HTERT RPE-1 (cell line): ENCODE results near the gene SSNA1.

ENCODE experiments used
- in situ Hi-C: fragments of 300-500 bp; cut with MboI; formaldehyde crosslinking; loops from 4 replicates; pipeline ENCODE4 v1.14.3; 2020; ENCODE audit warnings: low sequenced_read_pairs

SSNA1 gene, protein sequence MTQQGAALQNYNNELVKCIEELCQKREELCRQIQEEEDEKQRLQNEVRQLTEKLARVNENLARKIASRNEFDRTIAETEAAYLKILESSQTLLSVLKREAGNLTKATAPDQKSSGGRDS

DNA sequence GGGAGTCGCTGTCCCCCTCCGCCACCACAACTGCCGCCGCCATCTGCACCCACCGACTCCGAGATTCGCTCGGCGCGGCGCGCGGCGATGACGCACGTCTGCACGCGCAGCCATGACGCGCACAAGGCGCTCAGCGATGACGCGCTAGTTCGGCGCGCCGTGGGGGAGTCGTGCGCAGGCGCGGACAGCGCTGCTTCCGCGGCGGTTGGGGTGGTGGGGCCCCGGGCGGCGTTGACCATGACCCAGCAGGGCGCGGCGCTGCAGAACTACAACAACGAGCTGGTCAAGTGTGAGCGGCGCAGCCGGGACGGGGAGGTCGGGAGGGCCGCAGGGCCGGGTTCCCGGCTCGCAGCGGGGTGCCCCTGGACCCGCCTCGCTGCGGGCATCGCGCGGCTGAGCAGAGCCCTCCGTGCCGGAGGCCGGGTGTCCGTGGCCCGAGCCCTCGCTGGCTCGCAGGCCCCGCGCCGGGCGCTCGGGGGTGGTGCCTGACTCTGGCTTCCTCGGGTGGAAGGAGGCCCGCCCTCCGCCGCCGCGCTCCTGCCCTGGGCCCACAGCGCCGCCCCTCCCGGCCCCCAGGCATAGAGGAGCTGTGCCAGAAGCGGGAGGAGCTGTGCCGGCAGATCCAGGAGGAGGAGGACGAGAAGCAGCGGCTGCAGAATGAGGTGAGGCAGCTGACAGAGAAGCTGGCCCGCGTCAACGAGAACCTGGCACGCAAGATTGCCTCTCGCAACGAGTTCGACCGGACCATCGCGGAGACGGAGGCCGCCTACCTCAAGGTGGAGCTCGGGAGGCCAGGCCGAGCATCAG is at the start of gene SSNA1, which contains the start of gene ANAPC2:
SSNA1 (plus strand) TSS at position 187 of the 807 bp plus-strand sequence; CDS start at position 238, 51 bp downstream.
ANAPC2 (minus strand) TSS at position 71 of the 807 bp plus-strand sequence; CDS start at position 43, 28 bp downstream.
- in situ Hi-C loops = no loop called here

DNA sequence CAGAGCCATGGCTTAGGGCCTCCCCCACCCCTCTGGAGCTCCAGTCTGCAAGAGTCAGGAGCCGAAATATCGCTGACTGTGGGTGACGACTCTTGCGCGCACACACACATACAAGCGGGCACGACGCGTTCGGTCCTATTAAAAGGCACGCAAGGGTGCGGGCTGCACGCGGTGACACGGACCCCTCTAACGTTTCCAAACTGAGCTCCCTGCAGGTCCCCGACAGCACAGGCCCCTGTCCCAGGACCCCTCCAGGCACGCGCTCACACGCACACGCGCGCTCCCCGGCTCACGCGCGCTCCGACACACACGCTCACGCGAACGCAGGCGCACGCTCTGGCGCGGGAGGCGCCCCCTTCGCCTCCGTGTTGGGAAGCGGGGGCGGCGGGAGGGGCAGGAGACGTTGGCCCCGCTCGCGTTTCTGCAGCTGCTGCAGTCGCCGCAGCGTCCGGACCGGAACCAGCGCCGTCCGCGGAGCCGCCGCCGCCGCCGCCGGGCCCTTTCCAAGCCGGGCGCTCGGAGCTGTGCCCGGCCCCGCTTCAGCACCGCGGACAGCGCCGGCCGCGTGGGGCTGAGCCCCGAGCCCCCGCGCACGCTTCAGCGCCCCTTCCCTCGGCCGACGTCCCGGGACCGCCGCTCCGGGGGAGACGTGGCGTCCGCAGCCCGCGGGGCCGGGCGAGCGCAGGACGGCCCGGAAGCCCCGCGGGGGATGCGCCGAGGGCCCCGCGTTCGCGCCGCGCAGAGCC is 49.6 kb upstream of the SSNA1 start, which contains the start of gene GRIN1:
GRIN1 (plus strand) TSS at position 433 of the 746 bp plus-strand sequence. CDS start 333 bp downstream, outside the sequence.
- in situ Hi-C loops = no loop called here

DNA sequence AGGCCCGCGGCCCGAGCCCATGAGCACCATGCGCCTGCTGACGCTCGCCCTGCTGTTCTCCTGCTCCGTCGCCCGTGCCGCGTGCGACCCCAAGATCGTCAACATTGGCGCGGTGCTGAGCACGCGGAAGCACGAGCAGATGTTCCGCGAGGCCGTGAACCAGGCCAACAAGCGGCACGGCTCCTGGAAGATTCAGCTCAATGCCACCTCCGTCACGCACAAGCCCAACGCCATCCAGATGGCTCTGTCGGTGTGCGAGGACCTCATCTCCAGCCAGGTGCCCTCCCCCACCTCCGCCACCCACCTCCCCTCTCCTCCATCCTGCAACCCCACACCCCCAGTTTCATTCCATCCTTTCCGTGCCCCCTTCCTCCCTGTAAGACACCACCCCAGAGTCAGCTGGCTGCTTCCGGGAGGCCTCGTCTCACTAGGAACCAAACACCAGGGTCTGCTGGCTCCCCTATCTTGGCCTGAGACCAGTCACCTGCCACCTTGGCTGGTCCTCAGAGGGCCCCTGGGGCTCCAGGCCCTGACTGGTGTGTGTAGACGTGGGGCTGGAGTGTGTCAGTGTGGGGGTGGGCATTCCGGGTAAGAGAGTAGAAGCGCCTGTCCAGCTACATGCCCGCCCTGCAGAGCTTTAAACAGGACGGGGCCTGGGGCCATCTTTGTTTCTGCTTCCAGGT is 48.9 kb upstream of the SSNA1 start:
- in situ Hi-C loops = no loop called here

DNA sequence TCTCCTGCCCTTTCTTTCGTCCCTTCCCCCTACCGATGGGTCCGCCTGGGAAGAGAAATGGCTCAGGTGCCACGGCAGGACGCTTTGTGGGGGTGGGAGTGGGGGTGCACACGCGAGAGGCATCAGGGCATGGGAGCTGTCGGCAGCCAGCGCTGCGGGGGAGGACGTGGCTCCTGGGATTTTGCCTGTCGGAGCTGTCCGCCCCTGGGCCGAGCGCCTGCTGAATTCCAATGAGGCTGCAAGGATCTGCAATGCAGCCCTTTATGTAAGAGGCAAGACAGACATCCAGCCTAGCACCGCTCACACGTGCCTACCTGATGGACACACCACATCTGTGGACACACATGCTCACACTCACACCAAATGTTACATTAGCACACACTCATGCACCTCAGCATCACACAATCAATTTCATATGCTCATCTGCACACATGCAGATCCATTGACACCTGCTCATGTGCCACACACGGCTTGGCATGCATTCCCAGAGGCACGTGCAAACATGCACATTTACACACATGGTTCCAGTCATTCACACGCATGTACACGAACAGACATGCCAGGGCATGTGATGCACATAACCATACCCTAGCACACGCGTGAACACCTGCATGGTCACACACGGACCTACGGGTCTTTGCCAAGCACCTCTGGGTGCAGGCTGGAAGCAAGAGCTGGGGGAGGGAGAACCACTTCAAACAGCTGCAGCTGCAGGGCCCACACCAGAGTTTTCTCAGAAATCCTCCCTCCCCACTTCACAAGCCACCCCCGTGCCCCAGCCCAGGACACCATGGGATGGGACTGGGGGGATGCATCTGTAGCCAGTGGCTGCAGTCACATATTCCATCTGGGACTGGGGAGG is 48.1 kb upstream of the SSNA1 start:
- in situ Hi-C loops = no loop called here

DNA sequence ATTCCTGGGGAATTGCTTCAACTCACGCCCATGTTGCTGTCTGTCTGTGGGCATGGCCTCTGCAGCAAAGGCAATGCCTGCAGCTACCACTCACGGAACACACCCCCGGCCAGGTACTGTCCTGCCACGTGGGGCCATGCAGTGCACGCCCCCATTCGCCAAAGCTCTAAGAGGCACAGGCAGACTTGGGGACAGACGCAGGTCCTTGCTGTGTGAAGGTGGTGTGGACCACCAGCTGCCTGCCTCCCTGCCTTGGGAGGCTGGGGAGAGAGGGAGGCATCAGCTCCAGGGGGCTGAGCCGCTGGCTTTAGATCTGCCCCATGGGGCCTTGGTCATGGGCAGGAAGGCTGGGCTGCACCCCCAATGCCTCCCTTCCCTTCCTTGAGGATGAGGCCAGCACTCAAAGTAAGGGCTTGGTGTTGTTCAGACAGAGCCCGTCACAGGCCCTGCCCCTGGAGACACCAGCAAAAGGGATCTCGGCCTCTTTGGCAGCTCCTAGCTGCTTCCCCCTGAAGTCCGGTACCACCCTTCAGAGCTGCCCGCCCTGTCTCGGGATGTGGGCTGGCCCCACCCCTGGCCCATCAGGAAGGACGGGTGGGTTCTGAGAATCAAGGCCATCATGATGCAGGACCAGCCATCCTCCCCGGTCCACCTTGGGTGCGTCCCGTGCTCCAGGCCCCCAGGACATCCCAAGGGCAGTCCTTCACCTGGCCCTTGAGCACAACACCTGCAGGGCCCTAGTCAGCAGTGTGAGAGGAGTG is 47.2 kb upstream of the SSNA1 start:
- in situ Hi-C loops = no loop called here

DNA sequence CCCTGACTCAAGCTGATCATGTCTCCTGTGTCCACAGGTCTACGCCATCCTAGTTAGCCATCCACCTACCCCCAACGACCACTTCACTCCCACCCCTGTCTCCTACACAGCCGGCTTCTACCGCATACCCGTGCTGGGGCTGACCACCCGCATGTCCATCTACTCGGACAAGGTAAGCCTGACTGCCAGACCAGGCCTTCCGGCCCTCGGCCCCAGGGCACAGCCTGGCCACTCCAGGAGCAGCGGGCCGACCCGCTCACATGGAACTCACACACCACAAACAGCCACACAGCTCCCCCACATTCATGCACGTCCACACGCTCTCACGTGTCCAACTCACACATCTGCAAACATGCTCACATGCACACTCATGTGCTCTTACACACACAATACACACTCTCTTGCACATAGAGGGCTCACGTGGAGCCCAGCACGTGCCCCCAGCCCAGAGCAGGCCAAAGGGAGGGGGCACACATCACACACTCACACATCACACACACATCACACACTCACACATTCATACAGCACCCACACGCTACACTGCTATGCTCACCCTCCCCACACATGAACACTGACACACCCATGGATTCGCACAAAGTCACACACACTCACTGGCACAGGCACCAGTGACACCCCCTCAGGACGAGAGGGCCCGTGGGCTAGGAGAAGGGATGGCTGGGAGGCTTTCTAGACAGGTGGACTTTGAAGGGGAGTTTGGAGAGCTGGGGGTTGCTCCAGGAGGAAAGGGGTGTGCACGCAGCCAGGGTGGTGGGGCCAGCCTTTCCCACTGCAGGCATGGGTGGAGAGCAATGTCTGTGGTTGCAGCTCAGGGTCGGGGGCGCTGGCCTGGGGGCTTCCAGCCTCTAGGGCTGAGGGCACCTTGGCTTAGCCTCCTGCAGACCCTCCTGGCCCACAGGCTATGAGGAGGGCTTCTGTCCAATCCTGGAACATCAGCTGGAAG is 46.2 kb upstream of the SSNA1 start:
- in situ Hi-C loops = no loop called here

DNA sequence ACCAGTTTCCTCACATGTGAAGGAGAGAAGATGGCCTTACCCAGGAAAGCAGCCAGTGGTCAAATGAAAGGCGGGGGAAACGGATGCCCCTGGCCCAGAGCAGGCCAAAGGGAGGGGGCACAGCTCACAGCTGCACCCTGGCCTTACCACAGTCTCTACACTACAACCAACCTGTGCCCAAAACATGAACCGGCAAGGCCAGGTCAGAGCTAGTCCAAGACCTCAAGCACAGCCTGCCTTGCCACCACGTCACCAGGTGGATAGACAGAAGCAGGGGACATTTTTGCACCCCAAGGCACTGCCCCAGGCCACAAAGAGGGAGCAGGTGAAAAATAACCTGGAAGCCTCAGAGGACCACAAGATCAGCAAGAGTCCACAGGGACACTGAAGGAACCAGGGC is 45.0 kb upstream of the SSNA1 start:
- in situ Hi-C loops = no loop called here

DNA sequence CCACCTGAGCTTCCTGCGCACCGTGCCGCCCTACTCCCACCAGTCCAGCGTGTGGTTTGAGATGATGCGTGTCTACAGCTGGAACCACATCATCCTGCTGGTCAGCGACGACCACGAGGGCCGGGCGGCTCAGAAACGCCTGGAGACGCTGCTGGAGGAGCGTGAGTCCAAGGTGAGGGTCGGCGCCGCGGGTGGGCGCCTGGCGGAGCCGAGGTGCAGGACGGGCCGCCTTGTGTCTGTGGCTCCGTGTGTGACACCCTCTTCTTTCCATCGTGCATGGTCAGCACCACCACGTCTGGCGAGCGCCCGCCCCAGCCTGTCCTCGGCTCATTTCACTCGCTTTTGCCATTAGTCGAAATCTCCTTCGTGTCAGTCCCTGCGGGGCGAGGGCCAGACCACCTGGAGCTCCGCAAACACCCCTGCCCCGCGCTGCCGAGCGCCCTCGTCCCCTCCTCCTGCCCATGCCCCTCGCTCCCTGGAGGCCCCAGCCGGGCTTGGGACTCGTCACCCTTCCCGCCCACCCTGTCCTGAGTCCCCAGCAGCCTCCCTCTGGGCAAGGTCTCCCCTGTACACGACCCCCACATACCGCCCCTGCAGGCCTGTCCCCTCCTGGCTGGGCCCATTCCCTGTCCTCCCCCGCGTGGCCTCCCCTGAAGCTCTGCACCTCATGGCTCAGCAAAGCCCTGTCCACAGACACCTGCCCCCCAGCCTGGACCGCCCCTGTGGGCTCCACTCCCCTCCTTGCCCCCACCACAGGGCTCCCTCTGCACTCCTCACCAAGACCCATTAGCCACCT is 42.5 kb upstream of the SSNA1 start:
- in situ Hi-C loops = no loop called here

DNA sequence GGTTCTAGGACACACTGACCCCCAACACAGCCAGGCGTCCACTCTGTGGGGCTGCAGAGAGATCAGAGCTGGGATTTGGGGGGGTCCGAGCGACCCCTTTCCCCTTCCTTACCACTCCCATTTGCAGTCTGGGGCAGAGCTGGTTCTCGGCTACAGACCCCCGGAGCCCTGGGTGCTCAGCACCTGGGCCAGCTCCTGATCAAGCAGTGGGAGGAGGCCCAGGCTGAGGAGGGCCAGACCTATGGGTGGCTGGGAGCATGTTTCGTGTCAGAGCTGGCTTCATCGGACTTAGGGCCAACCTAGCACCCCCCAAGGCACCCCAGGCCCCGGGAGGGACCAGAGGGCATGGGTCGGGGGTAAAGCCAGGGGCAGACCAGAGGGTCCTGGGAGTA is 42.0 kb upstream of the SSNA1 start:
- in situ Hi-C loops = no loop called here

DNA sequence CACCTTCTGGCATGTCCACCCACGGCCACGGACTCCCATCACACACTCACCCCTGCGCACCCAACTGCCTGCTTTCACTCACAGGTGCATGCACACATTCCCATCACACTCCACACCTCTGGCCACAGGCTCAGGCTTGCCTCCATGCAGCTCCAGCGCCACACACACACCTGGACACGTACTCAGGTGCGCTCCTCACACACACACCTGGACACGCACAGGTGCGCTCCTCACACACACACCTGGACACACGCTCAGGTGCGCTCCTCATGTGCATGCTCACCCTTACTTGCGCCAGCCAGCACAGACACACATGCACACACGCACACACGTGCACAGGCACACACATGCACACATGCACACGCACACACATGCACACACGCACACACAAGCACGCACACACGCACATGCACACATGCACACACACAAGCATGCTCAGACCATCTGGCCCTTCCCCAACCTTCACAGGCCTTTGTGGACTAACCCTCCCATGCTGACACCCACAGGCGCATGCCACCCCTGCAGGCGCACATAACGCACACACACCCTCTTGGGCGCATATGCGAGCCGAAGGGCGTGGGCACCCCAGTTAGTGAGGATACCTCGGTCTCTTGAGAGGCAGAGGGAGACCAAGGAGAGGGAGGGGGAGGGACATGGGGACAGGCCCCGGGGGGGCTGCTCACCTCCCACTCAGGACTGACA is 41.2 kb upstream of the SSNA1 start:
- in situ Hi-C loops = no loop called here

DNA sequence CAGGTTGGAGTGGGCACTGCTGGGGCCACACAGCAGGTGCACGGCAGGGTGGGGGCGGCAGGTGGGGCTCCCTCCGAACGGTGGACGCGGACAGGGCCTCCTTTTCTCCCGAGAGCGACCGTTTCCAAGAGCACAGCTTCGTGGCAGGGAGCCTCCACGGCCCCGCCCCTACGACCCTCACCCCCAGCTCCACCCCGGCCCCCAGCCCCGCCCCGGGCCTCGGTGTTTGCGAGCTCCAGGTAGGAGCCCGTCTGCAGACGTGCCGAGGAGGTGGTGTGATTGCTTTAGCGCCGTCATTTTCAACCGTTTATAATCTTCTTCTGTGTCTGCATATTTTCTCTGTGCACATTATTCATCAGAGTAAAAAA is 40.7 kb upstream of the SSNA1 start:
- in situ Hi-C loops = no loop called here

DNA sequence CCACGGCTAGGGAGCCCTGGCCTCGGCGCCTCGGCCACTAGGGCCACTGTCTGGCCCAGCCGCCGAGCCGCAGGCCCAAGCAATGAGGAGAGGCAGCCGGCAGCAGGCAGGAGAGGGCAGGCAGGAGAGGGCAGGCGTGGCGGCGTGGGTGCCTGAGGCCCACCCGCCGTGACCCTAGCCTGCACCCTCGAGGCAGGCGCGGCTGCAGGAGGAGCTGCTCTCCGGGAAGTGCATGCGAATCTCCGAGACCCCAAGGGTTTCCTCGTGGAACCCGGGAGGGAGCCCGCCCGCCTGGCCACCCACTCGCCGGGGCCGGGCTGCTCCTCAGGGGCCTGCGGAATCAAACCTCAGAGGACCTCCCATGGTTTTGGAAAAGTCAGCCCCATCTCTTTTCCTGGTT is 40.2 kb upstream of the SSNA1 start:
- in situ Hi-C loops = no loop called here

DNA sequence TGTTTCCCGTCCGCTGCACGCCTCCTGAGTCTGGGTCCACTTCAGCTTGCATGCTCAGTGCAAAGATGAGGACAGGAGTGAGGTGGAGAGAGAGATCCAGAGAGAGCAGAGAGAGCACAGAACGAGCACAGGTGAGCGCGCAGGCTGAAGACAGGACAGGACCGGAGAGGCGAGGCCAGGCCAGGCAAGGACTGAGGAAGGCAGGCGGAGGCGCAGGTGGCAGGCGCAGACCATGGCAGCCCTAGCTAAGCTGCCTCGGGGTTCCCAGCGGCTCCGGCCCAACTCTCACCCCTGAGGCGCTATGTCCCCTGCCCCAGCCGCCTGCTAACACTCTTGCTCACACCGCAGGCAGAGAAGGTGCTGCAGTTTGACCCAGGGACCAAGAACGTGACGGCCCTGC is 39.8 kb upstream of the SSNA1 start:
- in situ Hi-C loops = no loop called here

DNA sequence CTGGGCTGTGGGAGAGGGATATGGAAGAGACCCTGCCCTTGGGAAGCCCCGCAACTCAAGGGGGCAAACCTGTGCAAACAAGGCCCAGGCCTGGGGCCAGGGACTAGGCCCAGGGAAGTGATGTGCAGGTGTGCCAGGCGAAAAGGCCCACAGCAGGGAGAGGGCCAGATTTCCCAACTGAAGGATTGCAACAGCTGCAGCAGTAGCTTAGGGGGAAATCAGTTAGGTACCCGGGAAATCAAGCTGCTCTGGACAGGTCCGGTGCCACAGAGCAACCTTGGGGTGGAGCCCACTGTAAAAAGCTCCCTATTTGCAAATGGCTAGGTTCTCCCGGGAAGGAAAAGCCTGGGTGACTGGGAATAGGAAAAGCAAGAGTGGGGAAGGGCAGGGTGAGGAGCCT is 39.1 kb upstream of the SSNA1 start:
- in situ Hi-C loops = no loop called here

DNA sequence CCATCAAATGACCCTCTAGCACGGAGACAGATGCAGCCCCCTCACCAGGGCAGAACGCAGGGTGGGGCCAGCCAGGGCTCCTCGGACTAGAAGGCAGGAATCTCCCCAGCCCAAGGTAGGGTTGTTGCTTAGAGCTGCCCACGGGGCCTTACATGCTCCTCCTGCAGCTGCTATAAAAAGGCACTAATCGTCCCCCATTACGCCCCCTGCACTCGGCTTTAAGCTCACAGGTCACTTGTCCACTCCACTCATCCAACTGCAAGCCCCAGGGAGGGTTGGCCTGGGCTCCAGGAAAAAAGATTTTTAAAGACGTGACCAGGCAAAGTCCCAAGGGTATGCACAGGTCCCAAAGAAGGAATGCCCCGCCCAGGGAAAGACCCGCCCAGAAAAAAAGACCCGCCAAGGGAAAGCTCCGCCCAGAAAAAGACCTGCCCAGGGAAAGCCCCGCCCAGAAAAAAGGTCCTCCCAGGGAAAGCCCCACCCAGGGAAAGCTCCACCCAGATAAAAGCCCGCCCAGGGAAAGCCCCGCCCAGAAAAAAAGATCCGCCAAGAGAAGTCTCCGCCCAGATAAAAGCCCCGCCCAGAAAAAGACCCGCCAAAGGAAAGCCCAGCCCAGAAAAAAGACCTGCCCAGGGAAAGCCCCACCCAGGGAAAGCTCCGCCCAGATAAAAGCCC is 38.4 kb upstream of the SSNA1 start:
- in situ Hi-C loops = no loop called here

DNA sequence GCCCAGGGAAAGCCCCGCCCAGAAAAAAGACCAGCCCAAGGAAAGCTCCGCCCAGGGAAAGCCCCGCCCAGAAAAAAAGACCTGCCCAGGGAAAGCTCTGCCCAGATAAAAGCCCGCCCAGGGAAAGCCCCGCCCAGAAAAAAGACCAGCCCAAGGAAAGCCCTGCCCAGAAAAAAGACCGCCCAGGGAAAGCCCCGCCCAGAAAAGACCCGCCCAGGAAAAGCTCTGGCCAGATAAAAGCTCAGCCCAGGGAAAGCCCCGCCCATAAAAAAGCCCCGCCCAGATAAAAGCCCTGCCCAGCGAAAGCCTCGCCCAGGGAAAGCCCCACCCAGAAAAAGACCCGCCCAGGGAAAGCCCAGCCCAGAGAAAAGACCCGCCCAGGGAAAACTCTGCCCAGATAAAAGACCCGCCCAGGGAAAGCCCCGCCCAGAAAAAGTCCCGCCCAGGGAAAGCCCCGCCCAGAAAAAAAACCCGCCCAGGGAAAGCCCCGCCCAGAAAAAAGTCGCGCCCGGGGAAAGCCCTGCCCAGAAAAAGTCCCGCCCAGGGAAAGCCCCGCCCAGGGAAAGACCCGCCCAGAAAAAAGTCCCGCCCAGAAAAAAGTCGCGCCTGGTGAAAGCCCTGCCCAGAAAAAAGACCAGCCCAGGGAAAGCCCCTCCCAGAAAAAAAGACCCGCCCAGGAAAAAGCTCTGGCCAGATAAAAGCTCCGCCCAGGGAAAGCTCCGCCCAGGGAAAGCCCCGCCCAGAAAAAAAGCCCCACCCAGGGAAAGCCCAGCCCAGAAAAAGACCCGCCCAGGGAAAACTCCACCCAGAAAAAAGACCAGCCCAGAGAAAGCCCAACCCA is 37.6 kb upstream of the SSNA1 start:
- in situ Hi-C loops = no loop called here
